ENCODE results near the gene GRXCR1.

Gene GRXCR1

DNA sequence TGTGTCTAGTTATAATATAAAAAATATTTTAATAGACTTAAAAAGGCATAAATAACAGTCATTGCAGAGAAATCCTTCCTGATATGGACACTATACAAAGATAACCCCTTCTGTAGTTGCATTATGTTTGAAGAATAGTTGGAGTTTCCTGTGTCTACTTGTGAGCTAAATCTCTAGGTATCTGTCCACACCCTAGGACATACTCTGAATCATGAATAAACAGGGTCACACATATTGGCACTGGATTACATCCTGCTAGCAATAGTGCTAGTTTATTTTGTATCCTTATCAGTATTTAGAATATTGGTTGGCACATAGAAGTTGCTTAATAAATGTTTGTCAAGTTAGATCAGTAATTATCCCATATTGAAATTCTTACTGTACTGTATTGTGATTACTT lies 173.9 kb downstream of the GRXCR1 start:
- H3K4me1 ChIP-seq (ENCODE audit: control insufficient read depth, insufficient read depth, low read length): no peaks in the 10 kb centered on the region
- no peak overlapping the region for H3K27ac ChIP-seq (ENCODE audit: low read depth, low read length)
- no peaks in the 10 kb centered on the region for H3K36me3 ChIP-seq (ENCODE audit: control insufficient read depth, insufficient read depth, low read length)
- H3K27me3 ChIP-seq (ENCODE audit: control insufficient read depth, insufficient read depth, low read length): no peaks in the 10 kb centered on the region
- no peak overlapping the region for H3K9ac ChIP-seq (ENCODE audit: low read length)
- no peak overlapping the region for H3K4me3 ChIP-seq (ENCODE audit: low read length)

DNA sequence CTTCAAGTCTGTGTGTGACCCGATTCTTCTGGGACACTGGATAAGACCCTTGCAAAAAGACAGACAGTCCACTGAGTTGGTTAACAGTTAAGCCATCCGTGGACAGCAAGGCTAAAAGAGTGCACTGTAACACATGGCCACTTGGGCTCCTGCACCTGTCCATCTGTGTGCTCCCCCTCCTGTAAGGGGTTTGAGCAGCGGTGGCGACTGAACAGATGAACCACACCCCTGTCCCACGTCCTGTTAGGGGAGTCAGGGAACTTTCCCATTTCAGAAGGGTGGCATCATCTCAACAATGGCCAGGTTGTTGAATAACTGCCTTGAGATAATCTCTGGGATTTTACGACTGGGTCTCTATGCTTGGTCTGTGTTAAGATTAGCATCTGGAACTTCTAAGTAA lies 178.6 kb downstream of the GRXCR1 start:
- no peak overlapping the region for H3K27ac ChIP-seq (ENCODE audit: low read depth, low read length)
- no peak overlapping the region for H3K9ac ChIP-seq (ENCODE audit: low read length)
- no peaks in the 10 kb centered on the region for H3K27me3 ChIP-seq (ENCODE audit: control insufficient read depth, insufficient read depth, low read length)
- H3K4me3 ChIP-seq (ENCODE audit: low read length): no peak overlapping the region
- no peaks in the 10 kb centered on the region for H3K4me1 ChIP-seq (ENCODE audit: control insufficient read depth, insufficient read depth, low read length)
- no peaks in the 10 kb centered on the region for H3K36me3 ChIP-seq (ENCODE audit: control insufficient read depth, insufficient read depth, low read length)

Measured in rectal smooth muscle tissue (tissue), 1 donor.